ENCODE measurements around the gene PCNX4. TPM values are rescaled to one million over a fixed set of nuclear protein-coding genes. Genes with fewer than 3 reads are reported as not detected.
"Not testable (repeated sequence)": the region's sequence is repeated elsewhere in the genome, so short reads cannot be mapped to it uniquely, and the experiment has no call there.

PCNX4 gene
- 10 to 100 TPM; 23.7 to 32.0 (median 25.7) TPM for total RNA-seq
- long read RNA-seq, donor 1, full-length matches to known transcripts: 1 of 7 reads
- long read RNA-seq, donor 1, partial matches to known transcripts: 4 of 7 reads
- long read RNA-seq, donor 1, other reads (novel, unspliced or antisense): 2 of 7 reads
- long read RNA-seq, donor 2, full-length matches to known transcripts: 1 of 1 reads
- long read RNA-seq, donor 2, partial matches to known transcripts: 0 of 1 reads
- long read RNA-seq, donor 2, other reads (novel, unspliced or antisense): 0 of 1 reads

DNA sequence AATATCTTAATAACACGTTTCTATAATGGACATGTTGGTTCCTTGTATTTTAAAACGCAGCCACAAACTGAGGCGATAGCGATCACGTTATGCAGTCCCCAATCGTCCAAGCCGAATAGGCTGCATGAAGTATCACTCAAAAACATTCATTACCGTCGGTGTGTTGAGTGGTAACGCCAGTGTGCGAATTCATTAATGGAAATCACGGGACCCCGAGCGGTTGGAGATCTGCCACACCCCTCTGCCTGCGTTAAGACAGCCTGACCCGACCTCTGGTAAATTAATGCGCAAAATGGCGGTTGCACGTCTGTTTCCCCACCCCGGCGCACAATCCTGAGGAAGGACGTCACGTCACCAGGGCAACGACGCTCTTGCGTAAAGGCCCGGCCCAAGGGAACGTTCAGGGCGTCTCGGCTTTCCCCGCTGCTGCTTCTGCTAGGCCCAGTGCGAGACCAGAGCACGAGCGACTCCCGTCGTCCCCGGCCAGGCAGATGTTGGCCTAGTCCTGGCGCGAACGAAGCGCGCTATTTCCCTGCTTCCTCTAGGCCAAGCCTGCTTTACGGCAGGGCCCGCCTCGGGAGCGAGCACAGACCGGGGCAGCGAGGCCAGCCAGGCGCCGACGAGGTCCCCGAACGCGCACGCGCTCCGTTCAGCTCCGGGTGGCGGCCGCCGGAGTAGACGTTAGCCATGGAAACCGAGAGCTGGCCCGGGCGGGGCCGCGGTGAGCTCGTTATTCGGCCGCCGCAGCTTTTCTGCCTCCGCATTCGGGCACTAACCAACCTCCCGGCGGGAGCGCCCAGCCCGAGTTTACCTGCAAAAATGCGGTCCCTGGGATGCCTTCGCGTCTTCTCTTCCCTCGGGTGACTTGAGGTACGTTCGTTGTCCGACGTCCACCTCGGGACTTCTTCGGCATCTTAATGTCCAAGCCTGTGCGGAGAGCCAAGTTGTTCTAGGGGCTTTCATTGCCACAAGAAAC, at the start of gene PCNX4:
TSS of gene PCNX4 (plus strand) at position 374 of the 976 bp plus-strand sequence. CDS start 15,716 bp downstream, outside the sequence.
- H3K36me3 ChIP-seq (ENCODE audit: low read depth): no peaks in the 10 kb centered on the region
- ATAC-seq (peak; percentile 98), DNase-seq (peak; percentile 95 to 98 (median 98))
- peaks cover 14% of the 10 kb centered on the region for H3K4me1 ChIP-seq (ENCODE audit: low read depth)
- TF ChIP-seq, protein P1, sequence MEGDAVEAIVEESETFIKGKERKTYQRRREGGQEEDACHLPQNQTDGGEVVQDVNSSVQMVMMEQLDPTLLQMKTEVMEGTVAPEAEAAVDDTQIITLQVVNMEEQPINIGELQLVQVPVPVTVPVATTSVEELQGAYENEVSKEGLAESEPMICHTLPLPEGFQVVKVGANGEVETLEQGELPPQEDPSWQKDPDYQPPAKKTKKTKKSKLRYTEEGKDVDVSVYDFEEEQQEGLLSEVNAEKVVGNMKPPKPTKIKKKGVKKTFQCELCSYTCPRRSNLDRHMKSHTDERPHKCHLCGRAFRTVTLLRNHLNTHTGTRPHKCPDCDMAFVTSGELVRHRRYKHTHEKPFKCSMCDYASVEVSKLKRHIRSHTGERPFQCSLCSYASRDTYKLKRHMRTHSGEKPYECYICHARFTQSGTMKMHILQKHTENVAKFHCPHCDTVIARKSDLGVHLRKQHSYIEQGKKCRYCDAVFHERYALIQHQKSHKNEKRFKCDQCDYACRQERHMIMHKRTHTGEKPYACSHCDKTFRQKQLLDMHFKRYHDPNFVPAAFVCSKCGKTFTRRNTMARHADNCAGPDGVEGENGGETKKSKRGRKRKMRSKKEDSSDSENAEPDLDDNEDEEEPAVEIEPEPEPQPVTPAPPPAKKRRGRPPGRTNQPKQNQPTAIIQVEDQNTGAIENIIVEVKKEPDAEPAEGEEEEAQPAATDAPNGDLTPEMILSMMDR (IDR thresholded peaks at IDR 0.05): no peak
- intact Hi-C loops (cut with DNase I, micrococcal nuclease): loop anchor here in 1 of 2 donors (10.0 kb wide), 1 partner anchor 153 kb away; the partner anchor contains the start of gene PPM1A
- H3K9me3 ChIP-seq: no peaks in the 10 kb centered on the region
- peak within 1 kb of the TSS; percentile 46 for H3K4me3 ChIP-seq

DNA sequence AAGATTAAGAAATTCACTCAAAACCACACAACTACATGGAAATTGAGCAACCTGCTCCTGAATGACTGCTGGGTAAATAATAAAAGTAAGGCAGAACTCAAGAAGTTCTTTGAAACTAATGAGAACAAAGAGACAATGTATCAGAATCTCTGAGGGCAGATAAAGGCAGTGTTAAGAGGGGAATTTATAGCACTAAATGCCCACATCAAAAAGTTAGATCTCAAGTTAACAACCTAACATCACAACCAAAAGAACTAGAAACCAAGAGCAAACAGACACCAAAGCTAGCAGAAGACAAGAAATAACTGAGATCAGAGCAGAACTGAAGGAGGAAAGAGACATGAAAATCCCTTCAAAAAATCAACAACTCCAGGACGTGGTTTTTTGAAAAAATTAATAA, 43.7 kb upstream of the PCNX4 start:
- H3K9me3 ChIP-seq; H3K4me3 ChIP-seq; intact Hi-C loops (cut with DNase I, micrococcal nuclease); H3K4me1 ChIP-seq (ENCODE audit: low read depth); ATAC-seq; DNase-seq; H3K36me3 ChIP-seq (ENCODE audit: low read depth): not testable (repeated sequence)

DNA sequence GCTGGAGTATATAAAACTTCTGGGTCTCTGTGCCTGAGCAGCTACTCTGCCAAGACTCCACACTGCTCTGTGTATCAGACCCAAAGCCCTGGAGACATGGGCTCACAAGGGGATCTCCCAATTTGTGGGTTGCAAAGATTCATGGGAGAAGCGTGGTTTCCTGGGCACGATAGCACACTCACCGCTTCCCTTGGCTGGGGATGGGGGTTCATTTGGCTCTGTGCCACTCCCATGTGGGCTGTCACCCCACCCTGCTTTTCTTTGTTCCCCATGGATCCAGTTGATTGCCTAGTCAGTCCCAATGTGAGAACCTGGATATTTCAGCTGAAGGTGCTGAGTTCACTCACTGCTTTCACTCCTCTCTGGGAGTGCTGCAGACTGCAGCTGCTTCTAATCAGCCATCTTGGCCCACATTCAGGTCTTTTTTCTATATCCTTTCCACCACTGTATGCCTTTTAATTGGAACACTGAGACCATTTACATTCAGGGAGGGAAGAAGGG, 40.0 kb upstream of the PCNX4 start:
- DNase-seq (no peak), ATAC-seq (no peak)
- H3K4me1 ChIP-seq (ENCODE audit: low read depth): no peaks in the 10 kb centered on the region
- no peaks in the 10 kb centered on the region for H3K36me3 ChIP-seq (ENCODE audit: low read depth)
- H3K4me3 ChIP-seq: no peak overlapping the region
- intact Hi-C loops (cut with DNase I, micrococcal nuclease): no loop called here
- H3K9me3 ChIP-seq: no peaks in the 10 kb centered on the region
- TF ChIP-seq, protein P1 (IDR thresholded peaks at IDR 0.05): no peak

DNA sequence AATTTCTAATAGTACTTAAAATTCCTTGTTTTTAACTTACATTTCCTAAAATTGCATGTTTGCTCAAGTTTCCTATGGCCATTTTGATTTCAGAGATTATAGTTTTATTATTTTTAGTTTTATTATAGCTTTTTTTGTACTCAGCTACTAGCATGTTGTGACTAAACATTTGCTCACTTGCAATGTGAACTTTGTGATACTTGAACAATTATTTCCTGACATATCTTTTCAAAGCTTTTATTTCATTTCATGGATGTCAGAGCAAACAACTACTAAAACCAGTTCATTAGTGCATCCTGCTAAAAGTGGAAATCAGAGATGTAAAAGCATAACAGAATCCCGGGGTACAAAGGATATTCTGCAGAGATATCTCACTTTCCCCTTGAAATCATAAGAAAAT, 33.6 kb upstream of the PCNX4 start:
- no peaks in the 10 kb centered on the region for H3K4me1 ChIP-seq (ENCODE audit: low read depth)
- no peaks in the 10 kb centered on the region for H3K9me3 ChIP-seq
- TF ChIP-seq, protein P1 (IDR thresholded peaks at IDR 0.05): no peak
- no peaks in the 10 kb centered on the region for H3K36me3 ChIP-seq (ENCODE audit: low read depth)
- no peak overlapping the region for H3K4me3 ChIP-seq
- ATAC-seq (no peak), DNase-seq (no peak)
- intact Hi-C loops (cut with DNase I, micrococcal nuclease): no loop called here

DNA sequence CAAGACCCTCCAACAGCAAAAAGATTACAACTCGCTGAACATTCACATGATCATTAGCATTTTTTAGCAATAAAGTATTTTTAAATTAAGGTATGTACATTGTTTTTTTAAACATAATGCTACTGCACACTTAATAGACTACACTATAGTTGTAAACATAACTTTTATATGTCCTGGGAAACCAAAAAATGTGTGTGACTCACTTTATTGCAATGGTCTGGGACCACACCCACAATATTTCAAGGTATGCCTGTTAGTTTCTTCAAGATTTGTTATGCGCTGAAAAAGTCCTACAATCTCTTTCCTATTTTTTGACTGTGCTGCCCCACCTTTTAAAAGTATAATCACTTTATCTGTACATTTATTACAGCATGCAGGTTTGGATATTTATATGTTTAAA, 30.4 kb upstream of the PCNX4 start:
- H3K4me1 ChIP-seq (ENCODE audit: low read depth): no peaks in the 10 kb centered on the region
- DNase-seq (no peak), ATAC-seq (no peak)
- H3K36me3 ChIP-seq (ENCODE audit: low read depth): no peaks in the 10 kb centered on the region
- H3K4me3 ChIP-seq: no peak overlapping the region
- intact Hi-C loops (cut with DNase I, micrococcal nuclease): loop anchor here (5.0 to 10.0 kb wide), 2 partner anchors 113 to 121 kb away; no protein-coding TSS in a partner anchor
- no peaks in the 10 kb centered on the region for H3K9me3 ChIP-seq
- TF ChIP-seq, protein P1 (IDR thresholded peaks at IDR 0.05): no peak

Measured in mucosa of descending colon (tissue), 3 donors.